ENCODE data around the gene CMSS1.

Gene CMSS1

GRCh38 chr3:99877031-99877579 lies 59.4 kb downstream of the CMSS1 start:
- no peak for DNase-seq

DNA sequence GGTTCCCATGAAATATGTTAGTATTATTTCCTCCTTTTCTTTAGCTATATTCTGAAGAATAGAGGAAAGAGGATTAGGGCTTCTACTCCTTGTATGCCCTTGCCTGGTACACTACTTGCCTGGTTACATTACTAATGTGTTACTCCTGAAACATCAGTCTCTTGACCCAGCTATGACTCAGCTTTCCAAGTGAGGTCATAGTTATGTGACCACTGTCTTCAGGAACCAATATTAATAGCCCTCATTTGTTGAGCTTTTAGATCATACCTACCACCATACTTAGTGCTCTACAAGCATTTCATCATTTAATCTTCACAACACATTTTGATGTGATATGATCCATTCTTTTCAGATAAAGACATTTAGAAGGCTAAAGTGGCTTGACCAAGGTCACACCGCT lies 60.3 kb downstream of the CMSS1 start:
- DNase-seq = peak; percentile 37

GRCh38 chr3:99879275-99879674 lies 61.6 kb downstream of the CMSS1 start:
- DNase-seq = no peak

- no peak for DNase-seq
Measured at GRCh38 chr3:99881121-99881524, 63.5 kb downstream of the CMSS1 start.

DNA sequence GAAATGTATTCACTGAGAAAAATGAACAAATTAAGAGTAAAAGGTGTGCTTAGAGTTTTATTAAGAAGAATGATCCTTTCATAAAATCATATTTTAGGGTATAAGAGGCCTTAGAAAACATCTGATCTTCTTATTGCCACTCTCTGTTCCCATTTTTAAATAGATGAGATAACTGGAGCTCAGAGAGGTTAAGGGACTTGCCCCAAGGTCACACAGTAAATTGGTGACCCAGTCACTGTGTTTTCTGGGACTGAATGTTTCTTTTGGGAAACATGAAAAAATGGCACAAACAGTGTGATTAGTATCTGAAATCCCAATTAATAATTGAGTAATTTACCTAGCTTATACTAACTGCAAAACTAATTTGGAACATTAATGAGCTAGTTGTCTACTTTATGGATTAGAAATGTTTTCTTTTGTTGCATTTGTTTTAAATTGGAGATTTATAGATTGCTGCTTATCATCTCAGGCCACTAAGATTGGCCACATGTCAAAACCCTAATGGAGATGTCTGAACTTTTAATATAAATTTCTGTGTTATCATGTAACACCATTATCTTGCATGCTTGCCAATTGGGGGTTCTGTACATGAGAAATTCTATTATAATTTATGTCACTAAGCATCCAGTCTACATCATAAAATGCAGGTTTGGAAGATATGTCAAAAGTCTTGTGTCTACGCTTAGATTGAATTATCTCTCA lies 64.9 kb downstream of the CMSS1 start:
- DNase-seq = no peak

- DNase-seq = no peak
Measured at GRCh38 chr3:99883138-99883461, 65.4 kb downstream of the CMSS1 start.

GRCh38 chr3:99883693-99884092 lies 66.0 kb downstream of the CMSS1 start:
- DNase-seq = no peak

- DNase-seq = no peak
Measured at GRCh38 chr3:99884484-99884883, 66.8 kb downstream of the CMSS1 start.

- DNase-seq = no peak
Measured at GRCh38 chr3:99885085-99885484, 67.4 kb downstream of the CMSS1 start.

DNA sequence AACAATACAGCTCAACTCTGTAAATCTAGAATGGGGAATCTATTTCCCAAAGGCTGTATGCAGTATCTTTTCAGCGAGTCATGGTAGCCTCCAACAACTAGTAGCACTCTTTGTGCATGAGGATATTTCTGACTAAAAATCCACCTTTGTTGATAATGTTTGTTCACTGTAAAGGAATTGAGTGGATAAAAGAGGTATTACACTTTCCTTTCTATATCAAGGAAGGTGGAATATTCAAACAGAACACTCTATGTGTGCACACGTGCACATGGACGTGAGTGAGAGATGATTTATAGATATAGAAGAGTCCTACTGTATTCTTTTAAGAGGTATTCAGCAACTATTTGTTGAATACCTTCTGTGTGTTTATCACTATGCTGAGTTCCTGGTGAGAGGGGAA lies 68.2 kb downstream of the CMSS1 start:
- DNase-seq = no peak

GRCh38 chr3:99891610-99892285 lies 74.1 kb downstream of the CMSS1 start:
- DNase-seq = no peak

- DNase-seq = no peak
Measured at GRCh38 chr3:99892332-99892731, 74.7 kb downstream of the CMSS1 start.

DNA sequence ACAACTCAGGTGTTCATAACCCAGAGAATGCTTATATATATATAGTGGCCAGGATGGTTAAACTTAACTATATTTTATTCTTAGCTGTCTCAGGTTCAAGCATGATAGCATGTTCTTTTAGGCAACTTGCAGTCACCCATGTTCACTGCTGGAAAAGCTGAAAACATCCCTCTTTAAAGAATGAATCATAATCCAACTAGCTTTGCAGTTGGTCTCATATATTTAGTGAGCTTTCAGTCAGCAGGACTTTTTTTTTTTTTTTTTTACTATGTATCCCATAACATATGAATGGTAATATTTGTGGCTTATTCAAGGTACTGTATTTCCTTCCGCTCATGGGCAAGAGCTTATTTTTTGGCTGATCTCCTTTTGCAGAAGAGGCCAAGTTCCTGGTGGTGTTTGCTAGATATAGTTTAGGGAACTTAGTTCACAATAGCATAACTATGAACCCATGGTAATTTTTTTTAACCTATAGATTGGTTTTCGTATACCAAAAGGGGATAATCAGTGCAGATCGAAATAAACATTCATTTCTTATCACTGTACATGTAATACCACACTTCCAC lies 77.6 kb downstream of the CMSS1 start:
- no peak for DNase-seq

GRCh38 chr3:99895703-99896441 lies 78.2 kb downstream of the CMSS1 start:
- no peak for DNase-seq

GRCh38 chr3:99896482-99896881 lies 78.8 kb downstream of the CMSS1 start:
- DNase-seq = no peak

DNA sequence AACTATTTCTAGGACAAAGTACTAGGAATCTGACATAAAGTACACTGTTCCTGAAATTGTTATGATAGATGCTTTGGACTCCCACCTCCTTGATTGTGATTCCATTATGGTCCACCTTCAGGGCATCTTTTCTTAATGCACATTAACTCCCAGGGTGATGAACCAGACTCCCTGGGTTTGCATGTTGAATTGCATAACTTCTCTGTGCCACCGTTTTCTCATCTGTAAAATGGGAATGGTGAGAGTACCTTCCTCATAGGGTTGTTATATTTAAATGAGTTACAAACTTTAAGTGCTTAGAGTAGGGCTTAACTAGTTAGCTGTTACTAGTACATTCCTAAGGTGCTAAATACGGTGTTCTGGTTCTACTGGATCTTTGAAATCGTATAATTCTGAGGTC lies 81.9 kb downstream of the CMSS1 start:
- DNase-seq = no peak

GRCh38 chr3:99900248-99900647 lies 82.6 kb downstream of the CMSS1 start:
- no peak for DNase-seq

- DNase-seq = peak; percentile 25
Measured at GRCh38 chr3:99901200-99901926, 83.7 kb downstream of the CMSS1 start.

DNA sequence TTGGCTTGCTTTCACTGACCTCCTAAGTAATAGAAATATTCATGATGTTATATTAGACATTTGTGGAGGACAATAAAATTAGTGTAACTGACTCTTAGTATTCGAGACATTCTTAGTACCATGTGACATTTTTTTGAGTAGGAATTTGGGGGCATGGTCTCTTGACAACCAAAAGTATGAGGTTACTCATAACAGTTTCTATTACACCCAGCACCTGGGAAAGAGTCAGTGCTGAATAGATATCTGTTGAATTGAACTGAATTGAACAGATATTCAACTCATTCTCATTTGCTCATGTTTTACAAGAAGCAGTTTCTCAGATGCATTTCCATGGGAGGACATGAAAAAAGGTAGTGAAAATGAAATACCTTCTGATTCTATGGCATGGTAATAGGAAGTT lies 84.4 kb downstream of the CMSS1 start:
- no peak for DNase-seq

- DNase-seq = no peak
Measured at GRCh38 chr3:99903869-99904268, 86.2 kb downstream of the CMSS1 start.

DNA sequence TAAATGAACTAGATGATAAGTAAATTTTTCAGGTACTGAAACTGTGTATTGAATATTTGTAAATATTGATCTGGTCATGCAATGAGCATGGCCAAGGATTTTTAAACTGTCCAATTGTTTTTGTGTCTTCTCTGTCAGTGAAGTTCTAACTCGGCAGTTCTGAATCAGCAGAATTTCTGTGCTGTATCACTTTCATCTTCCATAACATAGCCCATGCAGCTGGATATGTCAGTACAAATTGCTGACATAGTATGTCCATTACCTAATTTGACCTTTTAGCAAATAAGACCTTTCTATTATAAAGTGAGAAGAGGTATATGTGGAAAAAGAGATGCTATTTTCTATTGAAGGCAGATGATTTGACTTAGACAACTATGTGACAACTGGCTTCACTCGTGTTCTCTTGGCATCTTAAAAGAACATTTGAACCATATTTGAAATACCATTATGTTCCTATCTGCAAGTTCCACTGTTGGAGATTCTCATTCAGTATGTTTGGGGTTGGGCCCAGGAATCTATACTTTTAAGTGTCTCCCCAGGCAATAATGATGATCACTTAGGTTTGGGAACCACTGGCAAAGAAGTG lies 90.4 kb downstream of the CMSS1 start:
- DNase-seq = no peak

DNA sequence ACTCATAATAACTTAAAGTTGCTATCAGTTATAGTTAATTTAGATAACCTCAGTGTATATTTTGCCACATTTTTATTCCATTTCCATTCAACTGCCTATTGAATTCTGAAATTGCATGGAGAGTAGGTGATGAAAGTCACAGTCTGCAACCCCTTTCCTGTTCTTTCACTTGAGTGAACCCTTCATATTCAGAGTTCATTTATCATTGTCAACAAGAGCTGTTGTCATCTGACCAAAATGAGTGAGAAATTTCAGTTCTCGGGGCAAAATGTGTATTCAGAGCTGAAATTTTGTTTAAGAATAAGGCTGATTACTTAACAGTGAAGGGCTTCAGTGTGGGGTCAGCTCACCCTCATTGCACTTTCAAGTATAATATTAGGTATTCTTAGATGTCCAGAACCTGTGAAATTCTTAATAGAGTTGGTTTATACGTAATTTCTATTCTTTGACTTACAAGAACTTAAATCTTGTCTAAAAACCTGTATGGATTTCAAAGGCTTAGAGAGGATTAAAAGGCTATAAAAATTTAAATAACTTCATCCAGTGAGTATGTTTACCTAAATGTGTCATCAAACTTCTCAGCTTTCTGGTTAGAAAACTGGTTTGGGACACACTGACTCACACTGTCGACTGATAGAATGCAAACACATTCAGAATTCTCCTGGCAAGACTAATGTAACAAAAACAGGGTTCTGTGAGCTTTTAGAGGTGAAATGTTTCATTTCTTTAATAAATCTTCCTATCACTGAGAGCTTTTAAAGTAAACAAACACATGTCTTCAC lies 92.2 kb downstream of the CMSS1 start:
- DNase-seq = no peak
